HepG2 (cell line): ENCODE data around the gene KIF1C. TPM values are rescaled to one million over a fixed set of nuclear protein-coding genes. Genes with fewer than 3 reads are reported as not detected.
A peak's percentile ranks its signal among the peaks of the same experiment; 100 is the strongest.

Experiments used
- ARNTL ChIP-seq: sonication (generic); formaldehyde crosslinking; IDR thresholded peaks from 2 replicates; pipeline ENCODE4 v1.4.0; 2020; ENCODE audit warnings: mild to moderate bottlenecking, missing genetic modification reagents
- CBX1 ChIP-seq: IDR thresholded peaks from one replicate; pipeline ENCODE4 v1.6.1; 2016; ENCODE audit warnings: antibody characterized with exemption, low read depth
- FOXO1 ChIP-seq: sonication (generic); formaldehyde crosslinking; IDR thresholded peaks from 2 replicates; pipeline ENCODE4 v1.4.0; 2020; ENCODE audit warnings: missing genetic modification reagents
- MTA1 ChIP-seq: sonication (generic); formaldehyde crosslinking; IDR thresholded peaks from 2 replicates; pipeline ENCODE4 v1.4.0; 2020; ENCODE audit warnings: missing genetic modification reagents, mild to moderate bottlenecking, borderline replicate concordance
- NCOA5 ChIP-seq: sonication (generic); formaldehyde crosslinking; IDR thresholded peaks from 2 replicates; pipeline ENCODE4 v1.4.0; 2020; ENCODE audit warnings: missing genetic modification reagents
- NCOR1 ChIP-seq: fragments of 200-600 bp; sonication (generic); IDR thresholded peaks from 2 replicates; pipeline ENCODE4 v1.7.0; 2017; ENCODE audit warnings: antibody characterized with exemption, low read length, borderline replicate concordance
- RBM39 ChIP-seq: fragments of 200-400 bp; formaldehyde crosslinking; IDR thresholded peaks from one replicate; pipeline ENCODE4 v1.6.1; 2018; ENCODE audit warnings: antibody characterized with exemption, mild to moderate bottlenecking, low read depth, low read length; ENCODE audit not compliant: poor library complexity, severe bottlenecking
- RFX1 ChIP-seq: fragments of 450-650 bp; IDR thresholded peaks from 2 replicates; pipeline ENCODE4 v1.6.1; 2017
- SIN3A ChIP-seq: IDR thresholded peaks from 2 replicates; pipeline ENCODE4 v1.6.1; 2011; ENCODE audit warnings: low read depth, mild to moderate bottlenecking, control low read depth, low read length, borderline replicate concordance
- SP140L ChIP-seq: sonication (generic); formaldehyde crosslinking; IDR thresholded peaks from 2 replicates; pipeline ENCODE4 v1.4.0; 2020; ENCODE audit warnings: missing genetic modification reagents, borderline replicate concordance
- STAT5B ChIP-seq: sonication (generic); formaldehyde crosslinking; IDR thresholded peaks from 2 replicates; pipeline ENCODE4 v1.4.0; 2020; ENCODE audit warnings: missing genetic modification reagents
- TBP ChIP-seq: sonication (generic); formaldehyde crosslinking; IDR thresholded peaks from 2 replicates; pipeline ENCODE4 v1.5.0; 2020; ENCODE audit warnings: missing genetic modification reagents
- ZBTB7B ChIP-seq: sonication (generic); formaldehyde crosslinking; IDR thresholded peaks from 2 replicates; pipeline ENCODE4 v1.4.0; 2020; ENCODE audit warnings: missing genetic modification reagents
- ZNF232 ChIP-seq: sonication (generic); formaldehyde crosslinking; IDR thresholded peaks from 2 replicates; pipeline ENCODE4 v1.4.0; 2020; ENCODE audit warnings: missing genetic modification reagents, borderline replicate concordance
- ZNF235 ChIP-seq: sonication (generic); formaldehyde crosslinking; IDR thresholded peaks from 2 replicates; pipeline ENCODE4 v1.8.1; 2023; ENCODE audit warnings: mild to moderate bottlenecking, missing genetic modification reagents, borderline replicate concordance
- ZNF335 ChIP-seq: sonication (generic); formaldehyde crosslinking; IDR thresholded peaks from 2 replicates; pipeline ENCODE4 v1.4.0; 2020; ENCODE audit warnings: missing genetic modification reagents
- polyA plus RNA-seq, 8 experiments: library from polyadenylated mRNA; depleted of rRNA in 3 of 8; stranded (reverse) in 7 of 8; unstranded in 1 of 8; fragments of >200 nt; fragmentation: Illumina TruSeq in 4 of 8; extraction: Trizol in 4 of 8; gene quantifications; 2 replicates each; pipeline versions ENCODE4 v1.2.1 to v1.2.3, GENCODE V29; 2011 to 2016; ENCODE audit warnings: low read depth in 4 of 8, missing spikeins in 1 of 8, mixed read lengths in 1 of 8; ENCODE audit not compliant: insufficient read depth in 1 of 8
- total RNA-seq, 5 experiments: library from RNA; depleted of rRNA; stranded (reverse); fragments of >200 nt; fragmentation: Illumina TruSeq; extraction: Trizol; gene quantifications; 2 replicates each; pipeline ENCODE4 v1.2.3, GENCODE V29; 2016; ENCODE audit warnings: low read depth in 1 of 5
- TF ChIP-seq, protein P1 (sequence below), 2 experiments: fragments of 450-650 bp in 1 of 2; sonication (generic) in 1 of 2; formaldehyde crosslinking; IDR thresholded peaks; 2 replicates each; pipeline versions ENCODE4 v1.5.0 to v1.8.0; 2020 to 2022; ENCODE audit warnings: mild to moderate bottlenecking in 1 of 2, missing genetic modification reagents in 1 of 2
- TF ChIP-seq, protein P2 (sequence below): sonication (generic); formaldehyde crosslinking; IDR thresholded peaks from 2 replicates; pipeline ENCODE4 v1.5.1; 2020; ENCODE audit warnings: missing genetic modification reagents, mild to moderate bottlenecking, borderline replicate concordance
- TF ChIP-seq, protein P3 (sequence below): IDR thresholded peaks from 2 replicates; pipeline ENCODE4 v1.6.1; 2016; ENCODE audit warnings: missing biosample characterization, missing genetic modification reagents, low read depth
- TF ChIP-seq, protein P4 (sequence below): sonication (generic); formaldehyde crosslinking; conservative IDR thresholded peaks from 2 replicates; pipeline ENCODE4 v1.4.0; 2020; ENCODE audit warnings: missing genetic modification reagents
- TF ChIP-seq, protein P5 (sequence below): sonication (generic); formaldehyde crosslinking; IDR thresholded peaks from 2 replicates; pipeline ENCODE4 v1.4.0; 2020; ENCODE audit warnings: mild to moderate bottlenecking, missing genetic modification reagents
- TF ChIP-seq, protein P6 (sequence below): sonication (generic); formaldehyde crosslinking; conservative IDR thresholded peaks from 2 replicates; pipeline ENCODE4 v1.8.0; 2022; ENCODE audit warnings: low read depth, missing genetic modification reagents

Gene KIF1C
- total and polyA plus RNA-seq, 2 of the 13 experiments (the other 11 are each of a cell fraction or from before 2014, with no cell fraction given) = 70.0 to 104 TPM

DNA sequence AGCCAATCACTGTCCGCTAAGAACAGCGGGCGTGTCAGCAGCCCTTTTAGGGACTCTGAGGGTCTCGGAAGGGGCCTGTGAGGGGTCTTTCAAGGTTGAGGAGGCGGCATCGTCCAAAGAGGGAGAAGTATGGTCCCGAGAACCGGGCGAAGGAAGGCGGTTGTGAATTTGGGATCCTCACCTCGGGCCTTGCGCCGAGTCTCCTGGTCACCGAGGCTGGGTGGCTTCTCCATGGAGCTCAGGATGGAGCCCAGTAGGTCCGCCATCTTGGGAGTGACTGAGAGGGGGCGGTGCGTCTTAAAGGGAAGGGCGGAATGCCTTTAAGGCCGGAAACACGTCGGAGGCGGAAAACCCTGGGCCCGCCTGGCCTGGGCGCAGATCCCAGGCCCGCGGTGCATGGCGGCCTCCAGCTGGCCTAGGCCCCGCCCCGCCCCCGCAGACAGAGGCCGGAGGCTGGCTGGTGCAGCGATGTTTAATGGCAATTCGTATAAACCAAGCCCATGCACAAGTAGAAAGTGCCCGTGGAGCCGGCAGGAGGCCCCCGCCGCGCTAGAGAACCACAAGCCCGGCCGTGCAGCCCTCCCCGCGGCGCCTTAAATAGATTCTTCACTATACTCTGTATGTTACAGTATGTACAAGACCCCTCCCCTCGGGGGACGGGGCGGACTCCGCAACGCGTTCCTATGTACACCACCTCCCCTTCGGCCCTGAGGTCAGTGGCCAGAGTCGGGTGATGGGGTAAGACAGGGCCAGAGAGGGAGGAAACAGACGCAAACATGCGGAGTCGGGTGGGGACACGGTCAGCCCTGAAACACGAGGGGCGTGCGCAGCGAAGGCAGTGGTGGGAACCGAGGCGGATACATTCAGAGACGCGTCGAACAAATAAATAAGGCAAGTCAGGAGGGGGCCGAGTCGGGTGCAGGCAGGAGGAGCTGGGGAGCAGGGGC lies 29.9 kb upstream of the KIF1C start, which contains the start of gene SPAG7 (continued):
- TF ChIP-seq STAT5B (CRISPR knock-in tag) (no peak; the same call in 1 of the 2 replicates), CBX1 (peak; percentile 13), FOXO1 (CRISPR knock-in tag) (peak; percentile 35; the same call in 1 of the 2 replicates), NCOR1 (peak; percentile 9; the same call in 1 of the 2 replicates), NCOA5 (no peak), RBM39 (no peak), SIN3A (peak; percentile 65; the same call in 1 of the 2 replicates), RFX1 (no peak), ZNF335 (CRISPR knock-in tag) (peak; percentile 58), MTA1 (CRISPR knock-in tag) (no peak), ARNTL (CRISPR knock-in tag) (no peak), TBP (CRISPR knock-in tag) (no peak), SP140L (no peak), ZBTB7B (CRISPR knock-in tag) (peak; percentile 99), ZNF232 (CRISPR knock-in tag) (no peak), ZNF235 (CRISPR knock-in tag) (no peak)
- TF ChIP-seq, protein P1, sequence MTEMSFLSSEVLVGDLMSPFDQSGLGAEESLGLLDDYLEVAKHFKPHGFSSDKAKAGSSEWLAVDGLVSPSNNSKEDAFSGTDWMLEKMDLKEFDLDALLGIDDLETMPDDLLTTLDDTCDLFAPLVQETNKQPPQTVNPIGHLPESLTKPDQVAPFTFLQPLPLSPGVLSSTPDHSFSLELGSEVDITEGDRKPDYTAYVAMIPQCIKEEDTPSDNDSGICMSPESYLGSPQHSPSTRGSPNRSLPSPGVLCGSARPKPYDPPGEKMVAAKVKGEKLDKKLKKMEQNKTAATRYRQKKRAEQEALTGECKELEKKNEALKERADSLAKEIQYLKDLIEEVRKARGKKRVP (CRISPR knock-in tag; IDR thresholded peaks at IDR 0.05) = peak in 1 of 2 experiments; percentile 72; a peak in 2 of 4 replicates
- TF ChIP-seq, protein P2, sequence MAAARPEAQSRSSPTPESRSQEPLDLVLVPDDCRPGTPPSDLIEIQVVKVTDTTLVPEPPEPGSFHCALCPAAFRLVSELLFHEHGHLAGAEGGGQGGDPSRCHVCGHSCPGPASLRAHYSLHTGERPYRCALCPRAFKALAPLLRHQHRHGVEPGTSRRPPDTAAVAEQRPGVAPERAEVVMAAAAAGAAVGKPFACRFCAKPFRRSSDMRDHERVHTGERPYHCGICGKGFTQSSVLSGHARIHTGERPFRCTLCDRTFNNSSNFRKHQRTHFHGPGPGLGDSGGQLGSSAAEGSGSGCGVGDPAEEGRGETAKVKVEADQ (CRISPR knock-in tag) = peak; percentile 59
- TF ChIP-seq, protein P3, sequence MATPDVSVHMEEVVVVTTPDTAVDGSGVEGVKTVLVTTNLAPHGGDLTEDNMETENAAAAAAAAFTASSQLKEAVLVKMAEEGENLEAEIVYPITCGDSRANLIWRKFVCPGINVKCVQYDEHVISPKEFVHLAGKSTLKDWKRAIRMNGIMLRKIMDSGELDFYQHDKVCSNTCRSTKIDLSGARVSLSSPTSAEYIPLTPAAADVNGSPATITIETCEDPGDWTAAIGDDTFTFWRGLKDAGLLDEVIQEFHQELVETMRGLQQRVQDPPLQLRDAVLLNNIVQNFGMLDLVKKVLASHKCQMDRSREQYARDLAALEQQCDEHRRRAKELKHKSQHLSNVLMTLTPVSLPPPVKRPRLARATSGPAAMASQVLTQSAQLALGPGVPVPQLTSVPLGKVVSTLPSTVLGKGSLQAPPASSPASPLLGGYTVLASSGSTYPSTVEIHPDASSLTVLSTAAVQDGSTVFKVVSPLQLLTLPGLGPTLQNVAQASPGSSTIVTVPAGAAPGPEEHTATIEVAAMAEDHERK = no peak
- TF ChIP-seq, protein P4, sequence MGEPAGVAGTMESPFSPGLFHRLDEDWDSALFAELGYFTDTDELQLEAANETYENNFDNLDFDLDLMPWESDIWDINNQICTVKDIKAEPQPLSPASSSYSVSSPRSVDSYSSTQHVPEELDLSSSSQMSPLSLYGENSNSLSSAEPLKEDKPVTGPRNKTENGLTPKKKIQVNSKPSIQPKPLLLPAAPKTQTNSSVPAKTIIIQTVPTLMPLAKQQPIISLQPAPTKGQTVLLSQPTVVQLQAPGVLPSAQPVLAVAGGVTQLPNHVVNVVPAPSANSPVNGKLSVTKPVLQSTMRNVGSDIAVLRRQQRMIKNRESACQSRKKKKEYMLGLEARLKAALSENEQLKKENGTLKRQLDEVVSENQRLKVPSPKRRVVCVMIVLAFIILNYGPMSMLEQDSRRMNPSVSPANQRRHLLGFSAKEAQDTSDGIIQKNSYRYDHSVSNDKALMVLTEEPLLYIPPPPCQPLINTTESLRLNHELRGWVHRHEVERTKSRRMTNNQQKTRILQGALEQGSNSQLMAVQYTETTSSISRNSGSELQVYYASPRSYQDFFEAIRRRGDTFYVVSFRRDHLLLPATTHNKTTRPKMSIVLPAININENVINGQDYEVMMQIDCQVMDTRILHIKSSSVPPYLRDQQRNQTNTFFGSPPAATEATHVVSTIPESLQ (CRISPR knock-in tag) = 0 out of 2 replicates have a peak, but pooled peaks have one; percentile 85
- TF ChIP-seq, protein P5, sequence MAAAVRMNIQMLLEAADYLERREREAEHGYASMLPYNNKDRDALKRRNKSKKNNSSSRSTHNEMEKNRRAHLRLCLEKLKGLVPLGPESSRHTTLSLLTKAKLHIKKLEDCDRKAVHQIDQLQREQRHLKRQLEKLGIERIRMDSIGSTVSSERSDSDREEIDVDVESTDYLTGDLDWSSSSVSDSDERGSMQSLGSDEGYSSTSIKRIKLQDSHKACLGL = no peak; the same call in 1 of the 2 replicates
- TF ChIP-seq, protein P6, sequence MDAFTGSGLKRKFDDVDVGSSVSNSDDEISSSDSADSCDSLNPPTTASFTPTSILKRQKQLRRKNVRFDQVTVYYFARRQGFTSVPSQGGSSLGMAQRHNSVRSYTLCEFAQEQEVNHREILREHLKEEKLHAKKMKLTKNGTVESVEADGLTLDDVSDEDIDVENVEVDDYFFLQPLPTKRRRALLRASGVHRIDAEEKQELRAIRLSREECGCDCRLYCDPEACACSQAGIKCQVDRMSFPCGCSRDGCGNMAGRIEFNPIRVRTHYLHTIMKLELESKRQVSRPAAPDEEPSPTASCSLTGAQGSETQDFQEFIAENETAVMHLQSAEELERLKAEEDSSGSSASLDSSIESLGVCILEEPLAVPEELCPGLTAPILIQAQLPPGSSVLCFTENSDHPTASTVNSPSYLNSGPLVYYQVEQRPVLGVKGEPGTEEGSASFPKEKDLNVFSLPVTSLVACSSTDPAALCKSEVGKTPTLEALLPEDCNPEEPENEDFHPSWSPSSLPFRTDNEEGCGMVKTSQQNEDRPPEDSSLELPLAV (CRISPR knock-in tag) = no peak
